K562 (cell line): Measurements from ENCODE around the gene PRR15L. TPM values are rescaled to one million over a fixed set of nuclear protein-coding genes. Genes with fewer than 3 reads are reported as not detected.

ENCODE experiments used
- DMBX1 ChIP-seq: fragments of 250-450 bp; sonication (Bioruptor Pico); IDR thresholded peaks from 2 replicates; pipeline ENCODE4 v1.8.0; 2022; ENCODE audit warnings: inconsistent platforms, mild to moderate bottlenecking, moderate library complexity, borderline replicate concordance
- FOSL1 ChIP-seq: fragments of 200-800 bp; sonication (Bioruptor generic); conservative IDR thresholded peaks from 2 replicates; pipeline ENCODE4 v1.6.1; 2016; ENCODE audit warnings: missing genetic modification characterization, missing compliant biosample characterization
- HDAC1 ChIP-seq, 2 experiments: fragments of 450-650 bp; IDR thresholded peaks; 2 replicates each; pipeline ENCODE4 v1.6.1; 2016 to 2017; ENCODE audit warnings: inconsistent platforms in 1 of 2, mild to moderate bottlenecking in 1 of 2, moderate library complexity in 1 of 2
- NCOA1 ChIP-seq: fragments of 450-650 bp; IDR thresholded peaks from 2 replicates; pipeline ENCODE4 v1.6.1; 2016; ENCODE audit warnings: low read depth
- NKRF ChIP-seq: fragments of 450-650 bp; IDR thresholded peaks from 2 replicates; pipeline ENCODE4 v1.6.1; 2016; ENCODE audit warnings: borderline replicate concordance
- SAP30 ChIP-seq: fragments of 200-600 bp; sonication (generic); IDR thresholded peaks from 2 replicates; pipeline ENCODE4 v1.6.1; 2012; ENCODE audit warnings: borderline replicate concordance, low read depth, mild to moderate bottlenecking, moderate library complexity, low read length, control low read depth, inconsistent platforms; ENCODE audit not compliant: insufficient read depth, poor library complexity, severe bottlenecking
- ZBTB40 ChIP-seq, 2 experiments: fragments of 450-650 bp in 1 of 2; sonication (generic) in 1 of 2; formaldehyde crosslinking in 1 of 2; IDR thresholded peaks; 2 replicates each; pipeline versions ENCODE4 v1.7.1 to v1.9.0; 2016 to 2022; ENCODE audit warnings: inconsistent platforms in 1 of 2, mild to moderate bottlenecking in 1 of 2, missing genetic modification reagents in 1 of 2
- ZNF121 ChIP-seq: sonication (generic); formaldehyde crosslinking; conservative IDR thresholded peaks from 2 replicates; pipeline ENCODE4 v1.8.0; 2022; ENCODE audit warnings: missing genetic modification reagents
- polyA plus RNA-seq, 8 experiments: library from polyadenylated mRNA; depleted of rRNA in 4 of 8; stranded (reverse) in 5 of 8; unstranded in 3 of 8; fragments of >200 nt; fragmentation: Nextera tagmentation in 2 of 8; fragmentation: Illumina TruSeq in 1 of 8; extraction: Ambion mirVana in 2 of 8; extraction: Trizol in 1 of 8; gene quantifications; 2 replicates each; pipeline versions ENCODE4 v1.2.1 to v1.2.3, GENCODE V29; 2011 to 2014; ENCODE audit warnings: inconsistent platforms in 1 of 8, missing spikeins in 1 of 8
- total RNA-seq, 7 experiments: library from RNA; depleted of rRNA in 6 of 7; stranded (reverse); fragments of >200 nt in 6 of 7; fragmentation: Illumina TruSeq in 2 of 7; extraction: Trizol in 2 of 7; gene quantifications; 2 replicates each; pipeline versions ENCODE4 v1.2.1 to v1.2.3, GENCODE V29; 2011 to 2021; ENCODE audit warnings: low replicate concordance in 1 of 7
- TF ChIP-seq, protein P1 (sequence below): fragments of 250-450 bp; sonication (Bioruptor Pico); IDR thresholded peaks from 2 replicates; pipeline ENCODE4 v1.8.0; 2021; ENCODE audit warnings: borderline replicate concordance, mild to moderate bottlenecking, moderate library complexity; ENCODE audit not compliant: poor library complexity, severe bottlenecking
- TF ChIP-seq, protein P2 (sequence below): sonication (generic); formaldehyde crosslinking; IDR thresholded peaks from 2 replicates; pipeline ENCODE4 v1.5.0; 2020; ENCODE audit warnings: missing genetic modification reagents

PRR15L gene
- total and polyA plus RNA-seq, 9 of the 15 experiments (the other 6 are each of a cell fraction or from before 2014, with no cell fraction given), result 0.03 TPM; not detected in 8

DNA sequence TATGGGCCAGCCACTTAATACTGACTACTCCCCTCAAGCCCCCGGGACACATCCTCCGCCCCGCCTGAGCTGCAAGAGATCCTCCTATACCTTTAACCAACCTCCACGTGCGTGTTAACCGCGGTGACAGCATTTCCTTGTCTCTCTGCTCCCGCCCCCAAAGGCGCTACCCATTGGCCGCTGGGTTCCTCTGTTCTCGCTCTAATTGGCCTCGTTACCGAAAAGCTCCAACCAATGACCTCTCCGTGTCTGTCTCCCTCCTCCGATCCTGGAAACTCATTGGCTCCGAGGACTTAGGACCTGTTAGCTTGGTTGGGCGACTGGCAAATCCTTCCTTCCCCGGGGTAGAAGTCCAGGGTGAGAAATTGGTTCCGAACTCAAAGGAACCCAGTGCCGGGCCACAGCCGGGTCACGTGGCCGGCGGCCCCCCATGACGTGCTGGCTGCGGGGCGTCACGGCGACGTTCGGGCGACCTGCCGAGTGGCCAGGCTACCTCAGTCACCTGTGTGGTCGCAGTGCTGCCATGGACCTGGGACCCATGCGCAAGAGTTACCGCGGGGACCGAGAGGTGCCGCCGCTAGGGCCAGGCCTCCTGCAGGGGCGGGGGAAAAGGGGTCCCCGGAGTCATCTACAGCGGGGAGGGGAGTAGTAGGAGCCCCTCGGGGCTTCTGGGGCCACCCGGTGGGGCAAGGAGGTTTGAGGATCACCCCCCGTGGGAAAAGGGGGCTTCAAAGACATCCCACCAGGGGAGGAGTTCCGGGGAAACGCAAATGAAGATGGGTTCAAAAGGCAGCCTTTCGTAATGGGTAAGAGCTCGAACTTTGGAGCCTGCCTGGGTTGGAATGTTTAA, 16.2 kb downstream of the PRR15L start, which contains the start of gene PNPO (continued):
- TF ChIP-seq ZBTB40 (IDR thresholded peaks at IDR 0.05) (peak; percentile 79), ZBTB40 (CRISPR knock-in tag; IDR thresholded peaks at IDR 0.05) (no peak), HDAC1 (IDR thresholded peaks at IDR 0.05) (peak in 1 of 2 experiments; percentile 95; a peak in 2 of 4 replicates), SAP30 (peak; percentile 82), ZNF121 (CRISPR knock-in tag) (no peak), DMBX1 (CRISPR knock-in tag) (peak; percentile 52; the same call in 1 of the 2 replicates), FOSL1 (tag) (peak; percentile 24; the same call in 1 of the 2 replicates), NCOA1 (no peak), NKRF (peak; percentile 17; the same call in 1 of the 2 replicates)
- TF ChIP-seq, protein P1, sequence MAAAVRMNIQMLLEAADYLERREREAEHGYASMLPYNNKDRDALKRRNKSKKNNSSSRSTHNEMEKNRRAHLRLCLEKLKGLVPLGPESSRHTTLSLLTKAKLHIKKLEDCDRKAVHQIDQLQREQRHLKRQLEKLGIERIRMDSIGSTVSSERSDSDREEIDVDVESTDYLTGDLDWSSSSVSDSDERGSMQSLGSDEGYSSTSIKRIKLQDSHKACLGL (CRISPR knock-in tag), result peak; percentile 25
- TF ChIP-seq, protein P2, sequence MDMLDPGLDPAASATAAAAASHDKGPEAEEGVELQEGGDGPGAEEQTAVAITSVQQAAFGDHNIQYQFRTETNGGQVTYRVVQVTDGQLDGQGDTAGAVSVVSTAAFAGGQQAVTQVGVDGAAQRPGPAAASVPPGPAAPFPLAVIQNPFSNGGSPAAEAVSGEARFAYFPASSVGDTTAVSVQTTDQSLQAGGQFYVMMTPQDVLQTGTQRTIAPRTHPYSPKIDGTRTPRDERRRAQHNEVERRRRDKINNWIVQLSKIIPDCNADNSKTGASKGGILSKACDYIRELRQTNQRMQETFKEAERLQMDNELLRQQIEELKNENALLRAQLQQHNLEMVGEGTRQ (CRISPR knock-in tag), result peak; percentile 92
